Measurements from ENCODE around the gene DPYD.

Gene DPYD

GRCh38 chr1:97385536-97386277 lies 535.1 kb downstream of the DPYD start:
- no peak for TF ChIP-seq CTCF (conservative IDR thresholded peaks at IDR 0.05; ENCODE audit: control insufficient read depth, insufficient read depth, low read depth, low read length)
- DNase-seq (ENCODE audit: low read depth): no peak
- no peak overlapping the region for H3K4me3 ChIP-seq (ENCODE audit: control insufficient read depth, low read depth, low read length)

- no peak for TF ChIP-seq CTCF (conservative IDR thresholded peaks at IDR 0.05; ENCODE audit: control insufficient read depth, insufficient read depth, low read depth, low read length)
- DNase-seq (ENCODE audit: low read depth): peak; percentile 82
- no peak overlapping the region for H3K4me3 ChIP-seq (ENCODE audit: control insufficient read depth, low read depth, low read length)
Observed at GRCh38 chr1:97384294-97384968, 536.4 kb downstream of the DPYD start.

GRCh38 chr1:97383797-97384196 lies 537.0 kb downstream of the DPYD start:
- DNase-seq (ENCODE audit: low read depth): no peak

GRCh38 chr1:97382206-97382605 lies 538.6 kb downstream of the DPYD start:
- no peak for TF ChIP-seq CTCF (conservative IDR thresholded peaks at IDR 0.05; ENCODE audit: control insufficient read depth, insufficient read depth, low read depth, low read length)
- DNase-seq (ENCODE audit: low read depth): no peak
- H3K4me3 ChIP-seq (ENCODE audit: control insufficient read depth, low read depth, low read length): no peak overlapping the region

More at GRCh38 chr1:97383797-97384196, 537.0 kb downstream of the DPYD start:
- H3K4me3 ChIP-seq (ENCODE audit: control insufficient read depth, low read depth, low read length): no peak overlapping the region
- TF ChIP-seq CTCF (conservative IDR thresholded peaks at IDR 0.05; ENCODE audit: control insufficient read depth, insufficient read depth, low read depth, low read length): no peak

GRCh38 chr1:97379387-97380075 lies 541.3 kb downstream of the DPYD start:
- no peak overlapping the region for H3K4me3 ChIP-seq (ENCODE audit: control insufficient read depth, low read depth, low read length)
- no peak for TF ChIP-seq CTCF (conservative IDR thresholded peaks at IDR 0.05; ENCODE audit: control insufficient read depth, insufficient read depth, low read depth, low read length)
- DNase-seq (ENCODE audit: low read depth): peak; percentile 94

GRCh38 chr1:97378596-97378995 lies 542.2 kb downstream of the DPYD start:
- no peak overlapping the region for H3K4me3 ChIP-seq (ENCODE audit: control insufficient read depth, low read depth, low read length)
- no peak for DNase-seq (ENCODE audit: low read depth)
- no peak for TF ChIP-seq CTCF (conservative IDR thresholded peaks at IDR 0.05; ENCODE audit: control insufficient read depth, insufficient read depth, low read depth, low read length)

Data from fibroblast of mammary gland (primary cell).